Lower lobe of right lung (tissue), 2 donors: ENCODE data around the gene NEAT1. TPM values are rescaled to one million over a fixed set of nuclear protein-coding genes. Genes with fewer than 3 reads are reported as not detected.
A peak's percentile ranks its signal among the peaks of the same experiment; 100 is the strongest.

Experiments
- ATAC-seq, 2 donors: fragments of 200-7000 bp; cut with Tn5 transposase; one replicate each; pipeline ENCODE4 v1.9.1; 2020 to 2022; ENCODE audit warnings: mild to moderate bottlenecking in 2 of 2, moderate library complexity in 2 of 2
- DNase-seq: peaks from one replicate; pipeline ENCODE4 v3.0.0-alpha.2; 2020
- H3K27ac ChIP-seq: fragments of 200-600 bp; one replicate; pipeline ENCODE4 v1.8.0; 2022
- H3K27me3 ChIP-seq: fragments of 200-600 bp; one replicate; pipeline ENCODE4 v1.8.0; 2022; ENCODE audit warnings: low read depth
- H3K36me3 ChIP-seq: fragments of 200-600 bp; one replicate; pipeline ENCODE4 v1.8.0; 2022; ENCODE audit warnings: mild to moderate bottlenecking
- H3K4me1 ChIP-seq: fragments of 200-600 bp; one replicate; pipeline ENCODE4 v1.8.0; 2022
- H3K4me3 ChIP-seq: fragments of 200-600 bp; one replicate; pipeline ENCODE4 v1.8.0; 2022; ENCODE audit warnings: mild to moderate bottlenecking
- H3K9me3 ChIP-seq: fragments of 200-600 bp; one replicate; pipeline ENCODE4 v1.8.0; 2022
- CTCF ChIP-seq: fragments of 200-600 bp; IDR thresholded peaks from one replicate; pipeline ENCODE4 v1.8.0; 2022; ENCODE audit warnings: antibody characterized with exemption, mild to moderate bottlenecking
- intact Hi-C: fragments of 100-400 bp; cut with DNase I; formaldehyde crosslinking; loops from one replicate; pipeline ENCODE4 v1.11.0; 2022
- total RNA-seq: library from RNA; stranded (reverse); fragmentation: NEBNext Ultra II Directional; extraction: Animal tissue kit (Norgen Biotek cat#: 25700); gene quantifications from one replicate; pipeline ENCODE4 v1.2.1, GENCODE V29; 2021
- donor health status: DM: no; HTN: yes; CAD: no; lungs with severe emphysema.

The NEAT1 gene
- total RNA-seq, 1 donor from 2014 or later = 980 TPM

- no peak for DNase-seq
- TF ChIP-seq CTCF = no peak
- peak overlapping the region; percentile 50 for H3K27ac ChIP-seq
- intact Hi-C loops = no loop called here
- H3K4me3 ChIP-seq = no peak overlapping the region
- peaks cover 96% of the 10 kb centered on the region for H3K4me1 ChIP-seq
- H3K36me3 ChIP-seq = peaks cover 80% of the 10 kb centered on the region
- no peaks in the 10 kb centered on the region for H3K9me3 ChIP-seq
- ATAC-seq = no peak
- H3K27me3 ChIP-seq = no peaks in the 10 kb centered on the region
These were observed 11.6 kb downstream of the NEAT1 start for GRCh38 chr11:65434057-65434666.

- intact Hi-C loops = no loop called here
- Histone ChIP-seq H3K9me3 (no peaks in the 10 kb centered on the region), H3K4me1 (peaks cover 96% of the 10 kb centered on the region), H3K27me3 (no peaks in the 10 kb centered on the region), H3K4me3 (peak overlapping the region; percentile 13), H3K36me3 (peaks cover 85% of the 10 kb centered on the region), H3K27ac (peak overlapping the region; percentile 33)
- DNase-seq (no peak), ATAC-seq (no peak)
- no peak for TF ChIP-seq CTCF
These were observed 12.2 kb downstream of the NEAT1 start for GRCh38 chr11:65434667-65435410.

- Histone ChIP-seq H3K9me3 (no peaks in the 10 kb centered on the region), H3K4me3 (no peak overlapping the region), H3K27ac (peak overlapping the region; percentile 33), H3K4me1 (peaks cover 96% of the 10 kb centered on the region), H3K27me3 (no peaks in the 10 kb centered on the region), H3K36me3 (peaks cover 90% of the 10 kb centered on the region)
- no peak for DNase-seq
- intact Hi-C loops = no loop called here
- TF ChIP-seq CTCF = no peak
- no peak for ATAC-seq
These were observed 12.9 kb downstream of the NEAT1 start for GRCh38 chr11:65435411-65435931.

- intact Hi-C loops = no loop called here
- no peak for TF ChIP-seq CTCF
- DNase-seq (no peak), ATAC-seq (peak; percentile 8 to 41)
- Histone ChIP-seq H3K4me3 (no peak overlapping the region), H3K9me3 (no peaks in the 10 kb centered on the region), H3K27me3 (no peaks in the 10 kb centered on the region), H3K4me1 (peaks cover 96% of the 10 kb centered on the region), H3K36me3 (peaks cover 88% of the 10 kb centered on the region), H3K27ac (peak overlapping the region; percentile 33)
These were observed 13.4 kb downstream of the NEAT1 start for GRCh38 chr11:65435981-65436411.

GRCh38 chr11:65436412-65437032 is 13.9 kb downstream of the NEAT1 start:
- Histone ChIP-seq H3K9me3 (no peaks in the 10 kb centered on the region), H3K4me1 (peaks cover 96% of the 10 kb centered on the region), H3K4me3 (no peak overlapping the region), H3K27me3 (no peaks in the 10 kb centered on the region), H3K36me3 (peaks cover 85% of the 10 kb centered on the region), H3K27ac (peak overlapping the region; percentile 33)
- intact Hi-C loops = no loop called here
- no peak for TF ChIP-seq CTCF
- ATAC-seq = peak; percentile 1
- DNase-seq = no peak
